CD4-positive, alpha-beta T cell treated with Interleukin-12 subunit alpha and Interleukin-12 subunit beta, for 1 hour (primary cell): ENCODE data around the gene KIRREL3.

ENCODE experiments used
- DNase-seq: peaks from one replicate; pipeline ENCODE4 v3.0.0-alpha.2; 2020

Gene KIRREL3

DNA sequence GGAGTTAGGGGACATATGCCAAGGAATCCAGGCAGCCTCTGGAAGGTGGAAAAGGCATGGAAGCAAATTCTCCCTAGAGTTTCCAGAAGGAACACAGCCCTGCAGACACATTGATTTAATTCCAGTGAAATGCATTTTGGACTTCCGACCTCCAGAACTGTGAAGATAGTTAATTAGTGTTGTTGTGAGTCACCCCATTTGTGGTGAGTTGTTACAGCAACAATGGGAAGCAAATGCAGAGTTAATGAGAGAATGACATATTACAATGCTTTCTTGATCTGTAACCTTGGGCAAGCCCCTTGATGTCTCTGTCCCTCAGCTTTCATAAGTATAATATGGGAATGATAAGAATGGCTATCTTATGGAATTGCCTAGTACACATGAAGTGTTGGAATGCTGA is 178.7 kb downstream of the KIRREL3 start:
- DNase-seq: no peak

DNA sequence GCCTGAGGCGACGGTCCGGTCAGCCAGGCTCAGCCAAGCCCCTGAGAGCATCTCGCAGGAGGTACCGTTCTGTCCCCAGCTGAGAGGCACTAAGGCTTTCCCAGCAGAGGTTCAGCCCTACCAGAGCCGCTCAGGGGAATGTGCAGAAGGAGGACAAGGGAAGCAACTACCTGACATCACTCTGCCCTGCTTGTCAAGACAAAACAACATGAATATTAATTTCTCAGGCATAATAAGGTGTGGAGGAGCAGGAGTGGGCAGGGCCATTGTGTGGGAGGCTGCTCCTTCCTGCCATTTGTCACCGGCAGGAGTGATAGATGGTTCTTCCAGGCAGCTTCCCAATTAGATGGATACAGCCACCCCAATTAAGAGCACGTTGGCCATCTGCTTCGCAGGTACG is 181.4 kb downstream of the KIRREL3 start:
- no peak for DNase-seq

DNA sequence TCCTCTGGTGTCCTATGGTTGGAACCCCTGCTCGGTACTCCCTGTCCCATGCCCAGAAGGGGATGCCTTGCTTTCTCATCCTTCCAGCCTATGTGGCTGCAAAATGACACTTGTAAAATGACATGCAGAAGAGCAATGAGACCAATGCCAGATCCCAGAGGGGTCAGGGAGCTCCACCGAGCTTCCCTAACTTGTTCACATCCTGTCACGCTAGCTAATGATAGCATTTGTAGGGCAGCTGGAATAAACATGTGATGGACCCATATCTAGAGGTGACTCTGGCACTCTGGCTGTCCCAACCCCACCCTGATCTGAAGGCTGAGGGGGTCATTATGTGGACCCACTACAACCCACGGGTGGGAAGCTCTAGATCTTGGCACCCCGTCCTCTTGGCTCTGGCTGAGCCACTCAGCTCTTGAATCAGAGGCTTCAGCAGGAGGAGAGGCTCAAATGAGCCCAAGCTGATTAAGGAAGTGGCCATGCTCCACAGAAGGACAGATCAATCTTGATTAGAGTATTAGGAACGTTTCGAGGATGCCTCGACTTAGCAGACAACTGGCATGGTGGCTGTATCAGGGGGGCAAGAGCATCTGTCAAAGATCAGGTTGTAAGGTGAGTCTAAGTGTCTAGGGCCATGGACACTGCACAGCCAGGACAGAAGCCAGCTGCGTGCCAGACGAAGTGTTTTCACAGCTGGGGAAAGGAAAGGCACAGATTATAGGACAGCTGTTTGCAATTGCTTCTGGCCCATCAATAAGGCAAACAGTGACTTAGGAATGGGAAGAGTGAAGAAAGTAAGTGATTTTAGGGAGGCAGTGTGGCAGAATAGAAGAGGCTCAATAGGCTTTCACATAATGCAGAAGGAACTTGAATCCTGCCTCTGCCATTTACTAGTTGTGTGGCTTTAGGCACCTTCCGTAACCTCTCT is 182.8 kb downstream of the KIRREL3 start:
- DNase-seq: no peak

DNA sequence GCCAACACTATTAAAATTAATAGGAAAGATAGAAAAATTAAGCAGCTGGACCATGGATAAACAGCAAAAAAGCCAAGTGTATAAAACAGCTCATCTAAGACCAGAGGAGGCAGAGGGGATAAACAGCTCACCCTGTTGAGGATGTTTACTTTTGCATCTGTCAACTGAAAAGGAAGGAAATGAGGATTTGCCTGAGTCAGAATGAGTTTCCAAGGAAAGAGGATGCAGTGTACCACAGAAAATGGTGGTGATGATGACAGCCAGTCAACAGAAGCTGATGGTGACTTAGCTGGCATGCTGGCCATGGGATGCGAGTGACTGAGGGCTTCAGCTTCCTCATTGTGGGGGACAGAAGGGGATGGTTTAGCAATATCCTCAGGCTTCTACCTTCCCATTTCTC is 183.5 kb downstream of the KIRREL3 start:
- DNase-seq: no peak

DNA sequence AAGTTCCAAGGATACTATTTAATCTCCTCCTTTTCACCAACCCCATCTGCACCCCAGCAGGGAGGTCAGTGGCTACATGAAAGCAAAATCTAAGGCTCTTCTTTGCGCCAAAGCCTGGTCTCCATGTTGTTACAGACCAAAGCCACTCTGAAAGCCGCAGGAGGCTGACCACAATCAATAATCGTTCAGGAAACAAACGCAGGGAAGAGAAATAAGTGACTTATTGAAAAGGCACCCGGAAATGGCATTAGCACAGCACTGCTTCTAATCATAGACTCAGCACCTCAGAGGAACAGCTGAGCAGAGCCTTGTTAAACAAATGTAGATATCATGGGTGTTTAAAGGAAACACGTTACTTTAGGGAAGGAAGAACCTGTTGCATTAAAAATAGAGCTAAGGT is 183.9 kb downstream of the KIRREL3 start:
- no peak for DNase-seq

DNA sequence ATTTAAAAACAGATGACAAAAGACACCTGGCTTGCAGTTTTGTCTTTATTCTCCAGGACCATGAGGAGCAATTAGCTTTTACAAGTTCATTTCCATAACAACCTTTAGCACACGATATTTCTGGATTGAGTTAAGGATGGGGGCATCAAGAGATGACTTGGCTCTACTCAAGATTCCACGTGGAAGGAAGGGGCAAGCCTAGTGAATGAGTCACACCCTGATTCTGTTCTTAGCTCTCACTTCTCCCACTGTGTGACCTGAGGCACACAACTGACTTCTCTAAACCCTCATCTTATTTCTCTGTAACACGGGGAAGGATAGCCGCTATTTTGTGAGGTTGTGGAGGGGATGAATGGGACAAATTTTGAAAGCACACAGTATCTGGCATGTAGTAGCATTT is 185.5 kb downstream of the KIRREL3 start:
- no peak for DNase-seq

DNA sequence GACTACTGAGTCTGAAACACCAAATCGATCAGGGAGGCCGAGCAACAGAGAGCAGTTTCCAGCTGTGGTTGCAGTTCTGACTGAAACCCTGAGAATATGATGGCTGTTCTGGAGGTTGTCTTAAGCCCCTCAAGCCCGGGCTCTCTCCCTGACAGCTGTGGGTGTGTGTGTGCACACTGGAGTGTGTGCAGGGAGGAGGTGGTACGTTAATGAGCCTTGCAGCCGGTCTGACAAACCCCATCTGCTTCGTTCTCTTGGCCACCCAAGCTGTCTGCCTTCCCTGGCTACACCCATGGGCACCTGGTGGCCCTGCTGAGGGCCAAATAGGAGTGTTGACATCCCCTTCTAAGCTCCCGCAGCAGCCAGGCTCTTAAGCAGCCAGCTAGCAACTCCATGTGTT is 189.8 kb downstream of the KIRREL3 start:
- no peak for DNase-seq

DNA sequence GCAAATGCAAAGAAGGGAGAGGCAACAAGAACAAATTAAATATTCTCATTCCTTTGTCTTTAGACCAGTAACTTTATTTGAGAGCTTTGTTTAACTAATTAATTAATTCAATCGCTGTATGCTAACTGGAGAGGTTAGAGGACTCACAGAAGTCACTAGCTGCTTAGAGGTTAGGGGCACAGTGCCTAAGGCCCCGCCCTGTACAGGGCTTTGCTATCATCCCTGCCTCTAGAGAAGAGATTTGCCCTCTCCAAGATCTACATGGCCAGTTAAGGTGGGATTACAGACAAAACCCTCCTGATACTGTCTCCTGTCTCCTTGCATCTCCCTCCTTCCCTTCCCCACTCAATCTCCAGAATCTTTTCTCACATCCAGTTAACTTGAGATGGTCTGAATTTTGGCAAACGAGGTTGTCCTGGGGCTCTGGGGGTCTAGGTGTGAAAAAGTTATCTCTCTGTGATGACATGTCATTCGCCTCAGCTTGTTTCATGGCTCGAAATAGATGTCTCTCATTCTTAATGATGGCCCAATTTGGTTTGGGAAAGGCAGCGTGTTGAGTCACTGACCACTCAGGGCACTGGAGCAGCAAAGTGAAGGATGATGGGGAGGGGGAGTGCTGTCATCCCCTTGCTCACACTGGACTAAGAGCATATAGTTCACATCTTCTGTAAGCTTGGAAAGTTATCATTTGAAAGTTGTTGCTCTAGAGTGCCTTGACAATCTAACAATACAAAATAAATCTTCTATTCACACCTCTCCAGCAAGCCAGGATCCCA is 190.9 kb downstream of the KIRREL3 start:
- DNase-seq: no peak

DNA sequence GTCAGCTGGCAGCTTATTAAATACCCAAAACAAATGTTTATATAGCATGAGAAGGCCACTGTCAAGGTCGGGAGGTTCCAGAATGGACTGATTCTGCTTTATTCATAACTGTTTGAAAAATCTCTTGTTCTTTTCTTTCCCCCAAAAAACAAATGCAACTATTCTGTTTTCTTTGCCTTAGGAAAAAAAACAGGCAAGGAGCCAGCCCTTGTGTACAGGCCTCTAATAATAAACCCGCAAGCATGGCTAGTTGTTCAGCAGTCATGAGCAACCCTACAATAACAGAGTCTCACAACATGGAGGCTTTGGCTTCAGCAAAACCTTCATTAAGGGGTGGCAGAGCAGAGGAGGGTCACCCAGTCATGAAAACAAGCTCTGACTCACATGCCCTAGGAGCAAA is 191.7 kb downstream of the KIRREL3 start:
- DNase-seq: no peak

DNA sequence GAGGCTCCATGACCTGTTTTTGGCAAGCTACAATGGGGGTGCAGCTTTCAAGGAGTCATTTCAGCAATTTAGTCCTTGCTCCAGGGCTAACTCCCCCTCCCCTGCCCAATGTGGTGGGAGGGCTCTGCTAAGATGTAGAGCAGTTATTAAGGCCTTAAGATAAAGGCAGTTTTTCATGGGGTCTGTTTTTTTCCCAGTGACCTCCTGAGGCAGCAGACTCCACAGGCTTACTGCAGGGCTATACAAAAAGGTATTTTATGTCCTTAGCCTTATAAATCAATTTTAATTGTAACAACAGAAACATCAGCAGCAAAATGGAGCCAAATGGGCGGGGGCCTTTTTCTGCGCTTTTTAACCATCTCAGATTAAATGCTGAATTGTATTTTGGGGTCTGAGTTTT is 192.3 kb downstream of the KIRREL3 start:
- no peak for DNase-seq

DNA sequence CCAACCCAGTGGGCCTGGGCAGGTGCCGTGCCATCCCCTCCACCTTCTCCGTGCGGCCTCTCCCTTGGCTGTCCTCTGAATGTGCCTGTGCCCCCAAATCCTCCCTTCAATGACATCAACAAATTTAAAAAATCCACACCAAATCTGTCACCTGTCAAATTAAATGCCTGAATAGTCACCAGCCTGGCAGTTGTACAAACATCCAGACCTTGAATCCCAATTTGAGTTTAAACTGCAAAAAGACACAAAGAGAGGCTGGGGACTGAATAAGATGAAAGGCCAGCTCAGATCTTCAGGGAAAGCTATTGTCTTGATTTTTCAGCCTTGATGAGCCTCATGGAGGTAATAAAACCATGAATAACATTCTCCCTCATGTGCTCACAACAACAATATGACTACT is 194.7 kb downstream of the KIRREL3 start:
- DNase-seq: no peak

DNA sequence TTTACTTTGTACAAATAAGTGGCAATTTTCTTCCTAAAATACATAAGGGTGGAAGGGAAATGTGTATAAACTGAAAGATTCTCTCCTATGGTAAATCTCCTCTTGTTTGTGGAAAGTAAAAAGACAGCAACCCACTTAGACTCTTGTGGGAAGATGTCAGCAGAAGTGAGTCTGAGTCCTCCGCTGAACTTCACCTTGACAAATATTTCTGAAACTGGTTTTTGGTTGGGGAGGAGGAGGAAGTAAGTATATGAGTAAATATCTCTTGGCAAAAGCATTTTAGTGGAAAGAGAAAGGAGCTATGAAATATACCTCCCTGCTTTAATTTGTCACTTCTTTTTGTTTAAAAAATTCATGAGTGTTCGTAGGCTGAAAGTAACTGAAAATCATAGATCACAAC is 196.2 kb downstream of the KIRREL3 start:
- no peak for DNase-seq

DNA sequence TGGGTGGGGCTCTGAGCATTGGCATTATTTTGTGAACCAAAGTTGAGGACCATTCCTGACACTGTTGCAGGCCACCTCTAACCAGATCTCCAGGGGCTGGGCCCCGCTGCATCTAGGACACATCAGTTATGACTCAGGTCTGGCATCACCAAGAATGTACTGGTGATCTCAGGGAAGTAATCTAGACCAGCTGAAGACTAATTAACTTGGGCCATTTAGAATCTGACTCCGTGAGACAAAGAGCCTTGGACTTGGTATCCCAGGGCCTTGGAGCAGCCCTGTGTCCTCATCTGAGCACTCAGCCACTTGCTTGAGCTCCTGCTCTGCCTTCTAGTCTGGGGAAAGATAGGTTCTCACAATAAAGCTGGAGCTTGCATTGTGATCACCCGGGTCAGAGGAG is 200.6 kb downstream of the KIRREL3 start:
- DNase-seq: no peak

DNA sequence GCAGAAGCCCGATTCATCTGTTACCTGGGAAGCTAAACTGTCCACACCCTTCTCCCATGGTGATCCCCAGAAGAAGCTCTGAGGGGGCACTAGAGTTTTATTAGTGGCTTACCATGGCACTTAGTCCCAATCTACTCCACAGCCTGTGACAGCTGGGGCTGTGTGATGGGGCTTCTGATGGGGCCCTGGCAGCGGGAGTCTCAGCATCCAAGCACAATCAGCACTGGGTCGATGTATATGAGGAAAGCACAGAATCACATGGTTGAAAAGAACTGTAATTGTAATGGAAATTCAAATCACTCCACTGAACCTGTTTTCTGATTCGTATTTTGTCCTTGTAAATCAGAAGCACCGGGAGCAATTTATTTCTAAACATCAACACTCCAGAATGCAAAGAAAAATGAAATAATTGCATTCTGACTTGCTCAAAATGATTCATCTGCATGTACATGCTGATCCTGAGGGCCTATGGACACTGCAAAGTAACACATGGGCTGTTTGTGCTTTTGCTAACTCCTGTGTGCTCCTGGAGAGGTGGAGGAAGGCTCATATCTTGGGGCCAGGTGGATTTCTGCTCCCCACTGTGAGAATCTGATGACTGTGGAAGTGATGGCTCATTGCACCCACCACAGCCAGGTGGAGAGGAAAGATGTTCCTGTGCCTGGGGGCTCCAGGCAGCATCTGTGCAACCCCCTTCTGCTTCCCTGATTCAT is 203.0 kb downstream of the KIRREL3 start:
- no peak for DNase-seq

DNA sequence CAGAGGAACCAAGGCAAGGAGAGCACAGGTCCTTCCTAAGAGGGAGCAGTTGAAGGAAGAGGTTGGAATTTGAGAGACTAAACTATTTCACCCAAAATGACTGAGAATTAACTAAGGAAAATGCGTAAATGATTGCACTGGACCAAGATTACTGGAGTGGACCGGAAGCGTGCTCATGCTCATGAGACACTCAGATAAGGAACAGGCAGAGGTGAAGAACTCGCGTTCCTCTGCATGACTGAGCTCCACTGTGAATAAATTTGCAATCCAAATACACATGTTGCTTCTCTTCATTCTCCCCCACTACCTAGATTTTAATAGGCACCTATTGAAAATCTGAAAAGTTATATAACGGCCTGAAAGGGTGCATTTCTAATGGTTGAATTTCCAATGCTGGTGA is 207.0 kb downstream of the KIRREL3 start:
- DNase-seq: no peak

DNA sequence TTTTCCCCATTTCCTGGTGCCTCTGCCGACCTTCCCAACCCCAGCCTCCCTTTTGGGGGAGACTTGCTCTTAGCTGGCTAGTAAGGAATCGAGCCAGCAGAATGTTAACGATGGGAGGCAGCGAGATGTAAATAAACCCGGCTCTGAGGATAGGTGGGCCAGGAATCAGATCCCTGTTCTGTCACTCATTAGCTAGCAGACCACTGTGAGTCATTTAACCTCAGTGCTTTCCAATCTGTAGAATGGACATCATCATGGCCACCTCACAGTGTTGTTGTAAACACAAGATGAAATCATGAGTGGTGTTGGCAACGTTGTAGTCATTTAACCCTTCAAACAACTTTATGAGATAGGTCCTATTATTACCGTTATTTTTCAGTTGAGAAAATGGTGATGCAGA is 208.6 kb downstream of the KIRREL3 start:
- DNase-seq: no peak

DNA sequence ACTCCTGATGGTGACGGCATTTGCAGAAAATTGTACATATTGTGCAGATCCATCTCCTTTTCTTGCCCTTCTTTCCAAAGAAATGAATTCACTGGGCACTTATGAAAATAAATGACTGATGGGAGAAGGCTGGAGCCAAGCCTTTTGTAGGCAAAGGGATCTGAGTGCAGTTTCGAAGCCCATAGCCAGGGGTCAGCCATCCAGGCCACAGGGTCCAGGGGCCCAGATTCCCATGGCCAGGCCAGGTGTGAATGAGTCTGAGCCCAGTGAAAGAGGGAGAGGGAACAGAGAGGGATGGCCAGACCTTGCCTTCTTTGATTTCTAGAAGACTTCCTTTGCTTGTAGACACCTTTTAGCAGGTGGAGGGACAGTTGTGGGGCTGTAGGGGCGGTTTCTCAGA is 209.1 kb downstream of the KIRREL3 start:
- no peak for DNase-seq

DNA sequence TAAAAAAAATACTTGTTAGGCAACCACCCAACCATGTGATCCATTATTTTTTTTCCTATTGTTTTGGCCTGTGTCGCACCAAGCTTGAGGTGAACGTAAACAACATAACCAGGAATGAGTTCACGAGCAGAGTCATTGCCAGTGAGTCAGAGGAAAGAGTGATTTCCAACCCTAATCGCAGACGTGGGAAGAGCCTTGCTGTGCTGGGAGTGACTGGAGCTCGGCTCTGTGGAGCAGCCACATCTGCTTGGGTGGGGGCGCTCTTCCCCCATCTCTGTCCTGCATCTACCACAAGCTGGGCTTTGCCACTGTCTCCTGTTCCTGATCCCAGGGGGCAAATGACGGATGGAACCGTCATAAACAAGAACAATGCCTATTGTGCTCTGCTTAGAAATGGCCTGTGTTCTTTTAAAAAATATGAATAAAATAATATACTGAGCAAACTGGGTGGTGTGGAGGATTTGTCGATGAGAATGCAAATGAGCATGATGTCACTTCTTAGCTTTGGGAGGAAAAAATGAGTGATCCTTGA is 210.0 kb downstream of the KIRREL3 start:
- no peak for DNase-seq

DNA sequence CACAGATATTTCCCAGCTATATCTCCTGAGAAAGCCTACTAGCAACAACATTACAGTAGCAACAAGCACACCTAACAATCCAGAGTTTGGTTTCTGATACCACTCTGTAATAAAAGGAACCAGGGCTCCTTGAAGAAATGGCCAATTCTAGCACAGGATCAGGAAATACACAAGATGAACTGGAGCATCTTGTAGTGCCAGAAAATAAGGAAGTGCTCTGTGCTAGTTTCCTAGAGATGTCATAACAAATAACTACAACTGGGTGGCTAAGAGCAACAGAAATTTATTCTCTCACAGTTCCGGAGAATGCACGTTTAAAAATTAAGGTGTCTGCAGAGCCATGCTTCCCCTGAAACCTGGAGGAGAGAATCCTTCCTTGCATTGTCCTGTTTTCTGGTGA is 217.8 kb downstream of the KIRREL3 start:
- no peak for DNase-seq

DNA sequence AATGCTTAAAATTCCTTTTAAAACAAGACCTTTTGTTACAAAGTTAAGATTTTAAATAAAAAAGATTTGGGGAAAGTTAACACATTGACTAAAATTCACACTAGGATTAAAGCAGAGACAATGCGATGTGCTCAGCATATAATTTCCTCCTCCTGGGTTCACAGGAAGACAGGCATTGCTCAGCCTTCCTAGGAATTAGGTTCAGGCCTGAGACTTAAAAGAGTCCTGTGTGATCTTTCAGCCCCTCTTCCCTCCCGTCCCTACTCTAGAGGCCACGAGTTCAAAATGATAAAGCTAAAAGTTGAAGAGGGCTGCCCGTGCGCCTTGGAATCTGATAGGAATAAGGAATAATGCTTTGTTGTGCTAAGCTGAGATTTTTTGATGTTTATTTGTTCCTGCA is 218.6 kb downstream of the KIRREL3 start:
- no peak for DNase-seq

DNA sequence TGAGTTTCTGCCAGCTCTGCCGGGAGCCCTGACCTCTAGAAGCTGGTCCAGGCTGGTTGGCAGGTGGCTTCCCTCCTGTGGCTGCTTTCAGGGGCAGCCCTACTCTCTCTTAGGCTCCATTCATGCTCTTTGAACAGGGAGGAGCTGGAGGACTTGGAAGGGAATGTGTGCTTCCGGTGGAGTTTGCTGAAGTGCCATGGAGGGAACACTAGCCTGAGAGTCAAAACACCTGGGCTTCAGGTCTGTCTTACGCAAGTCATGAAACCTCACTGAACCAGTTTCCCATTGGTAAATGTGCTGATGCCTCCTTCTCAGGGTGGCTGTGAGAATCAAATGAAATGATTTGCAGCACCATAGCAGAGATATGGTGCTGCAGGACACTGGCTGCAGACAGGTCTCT is 224.5 kb downstream of the KIRREL3 start:
- DNase-seq: no peak

DNA sequence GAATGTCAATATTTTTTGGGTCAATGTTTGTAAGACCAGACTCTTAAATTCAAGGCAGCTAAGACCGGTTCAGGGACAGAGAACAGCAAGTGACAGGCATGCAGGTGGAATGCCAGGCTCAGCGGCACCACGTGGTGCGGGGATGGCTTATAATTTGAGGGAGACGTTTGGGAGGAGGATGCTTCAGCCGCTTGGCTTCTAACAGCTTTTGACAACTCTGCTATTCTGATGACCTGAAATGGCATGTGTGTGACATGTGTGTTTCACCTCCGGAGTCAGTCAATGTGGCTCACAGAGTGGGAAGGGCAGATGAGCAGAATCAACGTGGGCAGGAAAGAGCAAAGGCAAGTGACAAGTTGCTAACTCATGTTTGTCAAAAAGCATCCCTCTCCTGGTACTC is 228.3 kb downstream of the KIRREL3 start:
- DNase-seq: no peak

DNA sequence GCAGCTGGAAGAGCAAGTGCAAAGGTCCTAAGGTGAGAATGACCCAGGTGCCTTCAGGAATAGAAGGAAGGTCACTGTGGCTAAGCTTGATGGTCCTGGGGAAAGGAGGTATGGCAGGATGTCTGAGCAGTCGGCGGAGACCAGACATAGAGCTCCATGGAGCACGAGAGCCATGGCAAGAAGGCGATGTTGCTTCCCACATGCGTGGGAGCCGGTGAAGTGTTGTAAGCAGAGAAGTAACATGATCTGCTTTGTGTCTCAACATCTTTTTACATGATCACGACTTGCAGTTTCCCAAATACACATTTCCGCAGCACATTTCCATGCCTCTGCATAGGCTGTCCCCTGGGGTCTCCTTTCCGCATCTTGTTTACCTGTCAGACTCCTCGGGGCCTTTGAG is 231.9 kb downstream of the KIRREL3 start:
- no peak for DNase-seq
